Upper lobe of left lung (tissue), 4 donors: Measurements from ENCODE around the gene GLMP.

ENCODE experiments used
- POLR2AphosphoS5 ChIP-seq, 2 donors: sonication (generic); formaldehyde crosslinking; IDR thresholded peaks; one replicate each; pipeline ENCODE4 v1.5.1; 2017; ENCODE audit warnings: antibody characterized with exemption in 2 of 2
- TF ChIP-seq, protein P1 (sequence below), 6 experiments: fragments of 450-650 bp in 4 of 6; fragments of 200-600 bp in 2 of 6; sonication (generic) in 2 of 6; IDR thresholded peaks; one replicate each; pipeline ENCODE4 v1.5.1; 2016 to 2019; ENCODE audit warnings: antibody characterized with exemption in 6 of 6

DNA sequence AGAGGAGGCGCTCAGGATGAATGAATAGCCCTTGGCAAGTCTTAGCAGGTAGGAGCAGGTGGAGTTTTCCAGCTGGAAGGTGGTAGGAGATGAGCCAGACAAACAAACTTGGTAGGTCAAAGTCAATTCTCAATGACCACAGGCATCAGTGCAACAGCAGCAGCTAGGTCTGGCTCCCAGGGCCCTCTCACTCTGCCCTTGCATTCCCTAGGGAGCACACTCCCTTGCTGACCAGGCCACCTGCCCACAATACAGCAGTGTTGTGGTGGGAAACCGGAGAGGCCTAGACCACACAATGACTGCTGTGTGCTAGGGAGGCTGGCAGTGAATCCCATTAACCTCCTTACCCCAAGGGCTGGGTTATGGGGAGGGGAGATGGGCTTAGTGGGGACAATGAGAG, 34.6 kb downstream of the GLMP start:
- TF ChIP-seq POLR2AphosphoS5 (IDR thresholded peaks at IDR 0.05): no peak
- TF ChIP-seq, protein P1, sequence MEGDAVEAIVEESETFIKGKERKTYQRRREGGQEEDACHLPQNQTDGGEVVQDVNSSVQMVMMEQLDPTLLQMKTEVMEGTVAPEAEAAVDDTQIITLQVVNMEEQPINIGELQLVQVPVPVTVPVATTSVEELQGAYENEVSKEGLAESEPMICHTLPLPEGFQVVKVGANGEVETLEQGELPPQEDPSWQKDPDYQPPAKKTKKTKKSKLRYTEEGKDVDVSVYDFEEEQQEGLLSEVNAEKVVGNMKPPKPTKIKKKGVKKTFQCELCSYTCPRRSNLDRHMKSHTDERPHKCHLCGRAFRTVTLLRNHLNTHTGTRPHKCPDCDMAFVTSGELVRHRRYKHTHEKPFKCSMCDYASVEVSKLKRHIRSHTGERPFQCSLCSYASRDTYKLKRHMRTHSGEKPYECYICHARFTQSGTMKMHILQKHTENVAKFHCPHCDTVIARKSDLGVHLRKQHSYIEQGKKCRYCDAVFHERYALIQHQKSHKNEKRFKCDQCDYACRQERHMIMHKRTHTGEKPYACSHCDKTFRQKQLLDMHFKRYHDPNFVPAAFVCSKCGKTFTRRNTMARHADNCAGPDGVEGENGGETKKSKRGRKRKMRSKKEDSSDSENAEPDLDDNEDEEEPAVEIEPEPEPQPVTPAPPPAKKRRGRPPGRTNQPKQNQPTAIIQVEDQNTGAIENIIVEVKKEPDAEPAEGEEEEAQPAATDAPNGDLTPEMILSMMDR (IDR thresholded peaks at IDR 0.05): no peak
